Measurements from ENCODE around the gene RBCK1.

GRCh38 chr20:421685-422250 lies 13.7 kb downstream of the RBCK1 start:
- TF ChIP-seq, protein P1, sequence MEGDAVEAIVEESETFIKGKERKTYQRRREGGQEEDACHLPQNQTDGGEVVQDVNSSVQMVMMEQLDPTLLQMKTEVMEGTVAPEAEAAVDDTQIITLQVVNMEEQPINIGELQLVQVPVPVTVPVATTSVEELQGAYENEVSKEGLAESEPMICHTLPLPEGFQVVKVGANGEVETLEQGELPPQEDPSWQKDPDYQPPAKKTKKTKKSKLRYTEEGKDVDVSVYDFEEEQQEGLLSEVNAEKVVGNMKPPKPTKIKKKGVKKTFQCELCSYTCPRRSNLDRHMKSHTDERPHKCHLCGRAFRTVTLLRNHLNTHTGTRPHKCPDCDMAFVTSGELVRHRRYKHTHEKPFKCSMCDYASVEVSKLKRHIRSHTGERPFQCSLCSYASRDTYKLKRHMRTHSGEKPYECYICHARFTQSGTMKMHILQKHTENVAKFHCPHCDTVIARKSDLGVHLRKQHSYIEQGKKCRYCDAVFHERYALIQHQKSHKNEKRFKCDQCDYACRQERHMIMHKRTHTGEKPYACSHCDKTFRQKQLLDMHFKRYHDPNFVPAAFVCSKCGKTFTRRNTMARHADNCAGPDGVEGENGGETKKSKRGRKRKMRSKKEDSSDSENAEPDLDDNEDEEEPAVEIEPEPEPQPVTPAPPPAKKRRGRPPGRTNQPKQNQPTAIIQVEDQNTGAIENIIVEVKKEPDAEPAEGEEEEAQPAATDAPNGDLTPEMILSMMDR (conservative IDR thresholded peaks at IDR 0.05; ENCODE audit: low read length) = no peak
- no peak for TF ChIP-seq EZH2phosphoT487 (IDR thresholded peaks at IDR 0.05; ENCODE audit: borderline replicate concordance)
